Nephron (organoid): Measurements from ENCODE around the gene ARHGAP9.

Experiments used
- H3K27ac Mint-ChIP-seq, 3 experiments: 2 replicates each; pipeline ENCODE4 v1.8.0; 2020; ENCODE audit warnings: mixed read lengths in 3 of 3, mild to moderate bottlenecking in 2 of 3, moderate library complexity in 1 of 3
- H3K27me3 Mint-ChIP-seq: 2 replicates; pipeline ENCODE4 v1.8.0; 2021; ENCODE audit warnings: low read depth, mild to moderate bottlenecking, moderate library complexity, mixed read lengths
- H3K36me3 Mint-ChIP-seq: 2 replicates; pipeline ENCODE4 v1.8.0; 2020; ENCODE audit warnings: low read depth, mixed read lengths
- H3K4me1 Mint-ChIP-seq: 2 replicates; pipeline ENCODE4 v1.8.0; 2020; ENCODE audit warnings: mixed read lengths
- H3K4me3 Mint-ChIP-seq, 3 experiments: 2 replicates each; pipeline ENCODE4 v1.8.0; 2020; ENCODE audit warnings: mild to moderate bottlenecking in 3 of 3, mixed read lengths in 3 of 3, moderate library complexity in 2 of 3
- H3K9me3 Mint-ChIP-seq: 2 replicates; pipeline ENCODE4 v1.8.0; 2020; ENCODE audit warnings: mixed read lengths
- CTCF ChIP-seq, 3 experiments: fragments of 200-600 bp; sonication (generic); IDR thresholded peaks; one replicate each; pipeline ENCODE4 v1.5.0; 2021; ENCODE audit warnings: antibody characterized with exemption in 3 of 3; ENCODE audit not compliant: unreplicated experiment in 3 of 3

The ARHGAP9 gene

GRCh38 chr12:57458665-57459054, 21.0 kb downstream of the ARHGAP9 start:
- H3K27me3 Mint-ChIP-seq, result peaks cover 20% of the 10 kb centered on the region
- H3K27ac Mint-ChIP-seq, result peak overlapping the region; percentile 84 to 97 (median 88)

GRCh38 chr12:57456737-57457490, 22.8 kb downstream of the ARHGAP9 start:
- no peak overlapping the region for H3K27ac Mint-ChIP-seq

More at GRCh38 chr12:57458665-57459054, 21.0 kb downstream of the ARHGAP9 start:
- Mint-ChIP-seq H3K4me3 (peak overlapping the region; percentile 94 to 95 (median 95)), H3K36me3 (no peaks in the 10 kb centered on the region), H3K9me3 (no peaks in the 10 kb centered on the region), H3K4me1 (peaks cover 36% of the 10 kb centered on the region)
- no peak for TF ChIP-seq CTCF (IDR thresholded peaks at IDR 0.05; ENCODE audit: unreplicated experiment in 3 of 3)

GRCh38 chr12:57456145-57456700, 23.4 kb downstream of the ARHGAP9 start:
- TF ChIP-seq CTCF (IDR thresholded peaks at IDR 0.05; ENCODE audit: unreplicated experiment in 3 of 3), result peak; percentile 41 to 54 (median 51)
- H3K4me3 Mint-ChIP-seq, result peak overlapping the region; percentile 5 to 59 (median 40)
- peak overlapping the region in 2 of 3 experiments; percentile 7 to 34 for H3K27ac Mint-ChIP-seq
- peaks cover 48% of the 10 kb centered on the region for H3K4me1 Mint-ChIP-seq
- H3K9me3 Mint-ChIP-seq, result no peaks in the 10 kb centered on the region
- H3K36me3 Mint-ChIP-seq, result no peaks in the 10 kb centered on the region
- H3K27me3 Mint-ChIP-seq, result peaks cover 11% of the 10 kb centered on the region

More at GRCh38 chr12:57456737-57457490, 22.8 kb downstream of the ARHGAP9 start:
- H3K27me3 Mint-ChIP-seq, result peaks cover 14% of the 10 kb centered on the region
- H3K36me3 Mint-ChIP-seq, result no peaks in the 10 kb centered on the region
- peak overlapping the region in 1 of 3 experiments; percentile 61 for H3K4me3 Mint-ChIP-seq
- peaks cover 42% of the 10 kb centered on the region for H3K4me1 Mint-ChIP-seq
- no peak for TF ChIP-seq CTCF (IDR thresholded peaks at IDR 0.05; ENCODE audit: unreplicated experiment in 3 of 3)
- H3K9me3 Mint-ChIP-seq, result no peaks in the 10 kb centered on the region

GRCh38 chr12:57455374-57456144, 24.1 kb downstream of the ARHGAP9 start:
- Mint-ChIP-seq H3K36me3 (no peaks in the 10 kb centered on the region), H3K27ac (peak overlapping the region in 1 of 3 experiments; percentile 7), H3K4me3 (peak overlapping the region in 2 of 3 experiments; percentile 39 to 40), H3K4me1 (peaks cover 48% of the 10 kb centered on the region), H3K27me3 (peaks cover 7% of the 10 kb centered on the region), H3K9me3 (no peaks in the 10 kb centered on the region)
- TF ChIP-seq CTCF (IDR thresholded peaks at IDR 0.05; ENCODE audit: unreplicated experiment in 3 of 3), result no peak

GRCh38 chr12:57454566-57455373, 24.9 kb downstream of the ARHGAP9 start, which contains the start of gene INHBE:
Gene INHBE (plus strand): TSS chr12:57455307. CDS start chr12:57455537, 230 bp downstream.
- H3K9me3 Mint-ChIP-seq, result no peaks in the 10 kb centered on the region
- peaks cover 7% of the 10 kb centered on the region for H3K27me3 Mint-ChIP-seq
- H3K36me3 Mint-ChIP-seq, result no peaks in the 10 kb centered on the region
- no peak for TF ChIP-seq CTCF (IDR thresholded peaks at IDR 0.05; ENCODE audit: unreplicated experiment in 3 of 3)
- H3K27ac Mint-ChIP-seq, result peak within 1 kb of the TSS; percentile 7 to 34 (median 20)
- peaks cover 48% of the 10 kb centered on the region for H3K4me1 Mint-ChIP-seq
- H3K4me3 Mint-ChIP-seq, result peak within 1 kb of the TSS; percentile 5 to 59 (median 40)
